ENCODE results near the gene ARHGEF39. TPM values are rescaled to one million over a fixed set of nuclear protein-coding genes. Genes with fewer than 3 reads are reported as not detected.

The ARHGEF39 gene
- total and polyA plus RNA-seq, 10 of the 15 experiments (the other 5 are each of a cell fraction or from before 2014, with no cell fraction given) = 2.0 to 28.9 (median 13.2) TPM

GRCh38 chr9:35696520-35697215 is 31.7 kb upstream of the ARHGEF39 start:
- no peak overlapping the region for H3K4me2 ChIP-seq (ENCODE audit: control insufficient read depth, insufficient read depth)
- no TSS peak for BruUV-seq (replicated peaks)
- no peak for DNase-seq (ENCODE audit: low read depth, low spot score)
- ChIA-PET RAD21 (ENCODE audit: unreplicated experiment) (interaction anchor here (0.7 to 2.8 kb wide), 27 partner anchors 10 to 186 kb away, joined by 3 to 25 read pairs (median 5); partner anchors contain the start of genes ARHGEF39, CCDC107, CREB3 and RGP1), SMC1A (ENCODE audit: uncharacterized antibody, unreplicated experiment) (interaction anchor here (0.6 to 5.1 kb wide), 26 partner anchors 9 to 185 kb away, joined by 3 to 65 read pairs (median 4); partner anchors contain the start of genes ARHGEF39, CCDC107, GBA2 and HINT2), CTCF (interaction anchor here (0.6 to 15.2 kb wide), 54 partner anchors 9 to 495 kb away, joined by 3 to 227 read pairs (median 6); partner anchors contain the start of genes ARHGEF39, CA9, CCDC107 and CREB3), POLR2A (interaction anchor here (1.0 to 2.2 kb wide), 9 partner anchors 8 to 51 kb away, joined by 3 to 11 read pairs (median 6); partner anchors contain the start of genes ARHGEF39 and TLN1)
- in situ Hi-C loops (cut with MboI) (no loop called here), intact Hi-C loops (cut with micrococcal nuclease; ENCODE audit: unreplicated experiment) (loop anchor here (1.0 kb wide), 2 partner anchors 33 to 92 kb away; no protein-coding TSS in a partner anchor)
- peak; percentile 97 for FAIRE-seq
- H3K27ac ChIP-seq (ENCODE audit: control insufficient read depth, insufficient read depth) = no peak overlapping the region
- 32% methylated on average over 9 of the region's 9 CpGs for WGBS (ENCODE audit: insufficient coverage, insufficient replicate concordance, low lambda C conversion rate, missing lambda C conversion rate)
- no peak overlapping the region for H2AFZ ChIP-seq (ENCODE audit: control insufficient read depth, low read depth, low read length)
- H3K79me2 ChIP-seq (ENCODE audit: control insufficient read depth, insufficient read depth, low read length) = no peaks in the 10 kb centered on the region
- ATAC-seq = peak; percentile 99
- no peaks in the 10 kb centered on the region for H3K4me1 ChIP-seq (ENCODE audit: control insufficient read depth, insufficient read depth, low read length)
- H4K20me1 ChIP-seq (ENCODE audit: control insufficient read depth, insufficient read depth) = no peaks in the 10 kb centered on the region
- H3K9ac ChIP-seq (ENCODE audit: control insufficient read depth, insufficient read depth, low read length) = no peak overlapping the region
- no peak overlapping the region for H3K4me3 ChIP-seq
- H3K36me3 ChIP-seq (ENCODE audit: control insufficient read depth in 2 of 2, insufficient read depth in 2 of 2, low read length in 1 of 2) = peaks cover 32 to 48% of the 10 kb centered on the region in 2 experiments
- H3K9me3 ChIP-seq (replicated peaks; ENCODE audit: control insufficient read depth, insufficient read depth, low read length) = no peaks in the 10 kb centered on the region
- no peaks in the 10 kb centered on the region for H3K27me3 ChIP-seq (replicated peaks in 1 of 2; ENCODE audit: control insufficient read depth in 2 of 2, insufficient read depth in 2 of 2, low read length in 1 of 2)
- TF ChIP-seq SMC3 (IDR thresholded peaks at IDR 0.05; ENCODE audit: borderline replicate concordance, low read length) (peak; percentile 56), ZZZ3 (IDR thresholded peaks at IDR 0.05; ENCODE audit: control insufficient read depth, insufficient read length, low read depth) (no peak), NFIC (IDR thresholded peaks at IDR 0.05; ENCODE audit: low read depth, low read length) (no peak), DPF2 (IDR thresholded peaks at IDR 0.05) (no peak), RAD21 (IDR thresholded peaks at IDR 0.05; ENCODE audit: insufficient read depth, low read depth, low read length) (peak; percentile 61), ZNF687 (IDR thresholded peaks at IDR 0.05) (no peak), ZBTB4 (CRISPR knock-in tag; IDR thresholded peaks at IDR 0.05) (no peak), SMAD5 (IDR thresholded peaks at IDR 0.05; ENCODE audit: low read depth) (no peak), ELK1 (IDR thresholded peaks at IDR 0.05; ENCODE audit: low read depth, low read length) (no peak; the same call in 1 of the 2 replicates), RB1 (IDR thresholded peaks at IDR 0.05; ENCODE audit: borderline replicate concordance) (0 out of 2 replicates have a peak, but pooled peaks have one; percentile 49), CREB1 (IDR thresholded peaks at IDR 0.05; ENCODE audit: low read depth) (no peak), POU2F2 (IDR thresholded peaks at IDR 0.05; ENCODE audit: borderline replicate concordance, low read depth, low read length) (no peak)
